Medulla oblongata (tissue), 1 donor: ENCODE measurements around the gene KDM2A.

Source experiments
- DNase-seq: peaks from one replicate; pipeline ENCODE4 v3.0.0-alpha.2; 2015; ENCODE audit errors: extremely low spot score

Gene KDM2A

GRCh38 chr11:67237574-67237973 is 118.5 kb downstream of the KDM2A start:
- no peak for DNase-seq

- DNase-seq: peak; percentile 17
Observed at GRCh38 chr11:67238894-67239782, 120.1 kb downstream of the KDM2A start.

GRCh38 chr11:67239783-67240575 is 120.9 kb downstream of the KDM2A start:
- peak; percentile 98 for DNase-seq

- DNase-seq: peak; percentile 67
Observed at GRCh38 chr11:67240576-67241389, 121.7 kb downstream of the KDM2A start.

DNA sequence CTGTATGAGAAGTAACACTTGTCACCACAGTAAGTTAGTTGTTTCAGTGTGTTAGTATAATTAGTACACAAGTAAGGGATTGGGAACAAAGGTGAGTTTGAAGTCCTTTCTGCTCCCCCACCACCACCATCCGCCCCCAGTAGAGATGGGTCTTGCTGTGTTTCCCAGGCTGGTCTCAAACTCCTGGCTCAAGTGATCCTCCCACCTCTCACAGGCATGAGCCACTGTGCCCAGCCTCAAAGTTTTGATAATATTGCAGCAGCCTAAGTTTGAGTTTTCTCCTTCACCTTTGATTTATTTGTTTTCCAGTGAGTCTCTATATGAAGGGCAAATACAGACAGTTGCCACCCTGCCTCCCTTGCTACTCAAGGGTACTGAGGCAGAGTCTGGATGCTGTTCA is 123.5 kb downstream of the KDM2A start:
- no peak for DNase-seq

DNA sequence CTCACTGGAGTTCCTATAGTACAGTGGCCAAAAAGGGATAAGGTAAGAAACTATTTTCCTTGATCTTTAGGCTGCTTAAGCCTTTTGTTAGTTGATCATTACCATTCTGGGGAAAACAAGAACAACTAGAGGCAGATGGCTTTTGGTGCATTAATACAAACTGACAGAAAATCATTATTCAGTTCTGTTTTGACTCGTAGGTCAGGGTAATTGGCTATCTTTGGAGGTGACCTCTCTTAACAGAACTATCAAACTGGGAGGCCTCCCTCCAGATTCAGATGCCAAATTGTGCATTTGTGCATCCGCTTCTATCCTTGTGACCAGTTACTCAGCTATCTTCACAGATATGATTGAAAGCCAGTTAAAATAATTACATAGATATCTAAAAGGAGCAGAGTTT is 124.0 kb downstream of the KDM2A start:
- DNase-seq: no peak

GRCh38 chr11:67245046-67245445 is 126.0 kb downstream of the KDM2A start:
- DNase-seq: no peak

DNA sequence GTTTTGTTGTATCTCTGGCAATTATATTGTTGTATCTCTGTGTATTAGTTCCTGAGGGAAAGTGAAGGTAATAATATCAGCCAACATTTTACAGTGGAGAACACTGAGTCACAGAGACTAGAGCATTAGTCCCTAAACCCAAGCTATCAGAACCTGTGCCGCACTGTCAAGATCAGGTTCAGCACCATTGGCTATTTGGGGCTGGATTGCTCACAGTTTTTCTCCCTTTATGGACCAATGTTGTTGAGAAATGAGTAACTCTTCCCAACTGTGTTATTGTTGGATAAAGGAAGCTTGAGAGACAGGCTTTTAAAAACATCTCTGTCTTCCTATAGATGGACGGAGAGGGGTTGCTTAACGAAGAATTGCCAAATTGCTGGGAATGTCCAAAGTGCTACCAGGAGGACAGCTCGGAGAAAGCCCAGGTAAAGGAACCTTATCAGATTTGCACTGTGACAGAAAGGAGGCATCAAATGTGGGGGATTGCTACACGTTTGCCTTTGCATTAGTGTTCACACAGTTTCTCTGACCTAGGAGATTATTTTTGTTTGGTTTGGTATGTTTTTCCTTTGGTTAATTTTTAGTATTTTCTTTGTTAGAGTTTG is 129.0 kb downstream of the KDM2A start:
- no peak for DNase-seq

- DNase-seq: no peak
Observed at GRCh38 chr11:67248653-67249052, 129.6 kb downstream of the KDM2A start.

DNA sequence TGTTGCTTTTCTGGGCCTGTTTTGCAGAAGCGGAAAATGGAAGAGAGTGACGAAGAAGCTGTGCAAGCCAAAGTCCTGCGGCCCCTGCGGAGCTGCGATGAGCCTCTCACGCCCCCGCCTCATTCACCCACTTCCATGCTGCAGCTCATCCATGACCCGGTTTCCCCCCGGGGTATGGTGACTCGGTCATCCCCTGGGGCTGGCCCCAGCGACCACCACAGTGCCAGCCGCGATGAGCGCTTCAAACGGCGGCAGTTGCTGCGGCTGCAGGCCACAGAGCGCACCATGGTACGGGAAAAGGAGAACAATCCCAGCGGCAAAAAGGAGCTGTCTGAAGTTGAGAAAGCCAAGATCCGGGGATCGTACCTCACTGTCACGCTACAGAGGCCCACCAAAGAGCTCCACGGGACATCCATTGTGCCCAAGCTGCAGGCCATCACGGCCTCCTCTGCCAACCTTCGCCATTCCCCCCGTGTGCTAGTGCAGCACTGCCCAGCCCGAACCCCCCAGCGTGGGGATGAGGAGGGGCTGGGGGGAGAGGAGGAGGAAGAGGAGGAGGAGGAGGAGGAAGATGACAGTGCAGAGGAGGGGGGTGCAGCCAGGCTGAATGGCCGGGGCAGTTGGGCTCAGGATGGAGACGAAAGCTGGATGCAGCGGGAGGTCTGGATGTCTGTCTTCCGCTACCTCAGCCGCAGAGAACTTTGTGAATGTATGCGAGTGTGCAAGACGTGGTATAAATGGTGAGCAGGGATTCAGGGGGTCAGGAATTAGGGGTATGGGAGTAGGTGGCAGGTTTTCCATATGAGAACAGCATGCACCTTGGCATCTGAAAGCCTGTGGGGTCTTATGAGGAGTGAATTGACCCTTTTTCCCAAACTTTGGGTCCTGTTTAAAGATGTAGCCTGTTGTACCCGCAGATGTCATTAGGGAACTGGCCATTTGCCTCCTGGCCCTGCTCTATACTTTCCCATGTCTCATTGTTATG is 131.3 kb downstream of the KDM2A start:
- no peak for DNase-seq

DNA sequence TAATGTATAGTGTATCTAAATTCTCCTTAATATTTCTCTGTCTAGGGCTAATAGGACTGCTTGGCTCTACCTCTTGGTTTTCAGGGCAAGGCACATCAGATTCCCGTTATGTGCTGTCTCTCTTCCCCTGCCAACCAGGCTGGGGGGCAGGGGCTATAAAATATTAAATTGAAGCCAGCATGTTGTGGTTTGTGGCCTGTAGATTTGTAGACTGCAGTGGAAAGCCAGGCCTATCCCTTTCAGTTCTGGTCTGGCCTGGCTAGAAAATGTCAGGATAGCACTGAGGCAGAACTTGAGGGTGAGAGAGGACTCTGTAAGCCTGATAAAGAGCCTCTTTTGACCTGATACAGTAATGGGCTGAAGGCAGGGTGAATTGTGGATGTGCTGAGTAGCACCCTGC is 132.8 kb downstream of the KDM2A start:
- no peak for DNase-seq

- peak; percentile 88 for DNase-seq
Observed at GRCh38 chr11:67252831-67253239, 133.8 kb downstream of the KDM2A start.

DNA sequence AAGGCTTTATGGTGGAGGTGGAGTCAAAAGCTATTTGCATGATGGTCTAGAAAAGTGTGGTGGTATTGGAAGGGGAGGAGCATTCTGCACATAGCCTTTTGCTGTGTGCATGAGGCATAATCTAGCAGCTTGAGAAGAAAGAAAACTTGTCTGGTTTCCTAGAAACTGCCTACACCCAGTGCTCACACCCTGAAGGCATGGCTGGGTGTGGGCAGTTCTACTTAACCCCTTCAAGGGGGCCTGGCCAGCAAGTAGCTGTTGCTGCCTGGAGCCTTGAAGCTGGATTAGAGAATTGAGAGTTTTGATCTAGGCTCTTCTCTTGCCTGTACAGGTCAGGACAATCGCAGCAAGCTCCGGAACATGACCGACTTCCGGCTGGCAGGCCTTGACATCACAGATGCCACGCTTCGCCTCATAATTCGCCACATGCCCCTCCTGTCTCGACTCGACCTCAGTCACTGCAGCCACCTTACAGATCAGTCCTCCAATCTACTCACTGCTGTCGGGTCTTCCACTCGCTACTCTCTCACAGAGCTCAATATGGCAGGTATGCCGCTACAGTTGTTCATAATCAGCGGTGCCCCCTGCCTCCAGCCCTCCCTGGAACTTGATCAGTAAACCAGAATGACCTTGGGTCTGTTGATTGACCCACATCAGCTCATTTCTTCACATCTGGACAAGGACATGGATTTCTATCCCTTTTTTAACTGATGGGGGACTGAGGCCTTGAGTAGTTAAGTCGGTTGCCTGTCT is 135.0 kb downstream of the KDM2A start:
- DNase-seq: no peak

GRCh38 chr11:67254798-67255197 is 135.7 kb downstream of the KDM2A start:
- no peak for DNase-seq

GRCh38 chr11:67255353-67255752 is 136.3 kb downstream of the KDM2A start:
- DNase-seq: no peak

- DNase-seq: no peak
Observed at GRCh38 chr11:67255864-67256263, 136.8 kb downstream of the KDM2A start.

DNA sequence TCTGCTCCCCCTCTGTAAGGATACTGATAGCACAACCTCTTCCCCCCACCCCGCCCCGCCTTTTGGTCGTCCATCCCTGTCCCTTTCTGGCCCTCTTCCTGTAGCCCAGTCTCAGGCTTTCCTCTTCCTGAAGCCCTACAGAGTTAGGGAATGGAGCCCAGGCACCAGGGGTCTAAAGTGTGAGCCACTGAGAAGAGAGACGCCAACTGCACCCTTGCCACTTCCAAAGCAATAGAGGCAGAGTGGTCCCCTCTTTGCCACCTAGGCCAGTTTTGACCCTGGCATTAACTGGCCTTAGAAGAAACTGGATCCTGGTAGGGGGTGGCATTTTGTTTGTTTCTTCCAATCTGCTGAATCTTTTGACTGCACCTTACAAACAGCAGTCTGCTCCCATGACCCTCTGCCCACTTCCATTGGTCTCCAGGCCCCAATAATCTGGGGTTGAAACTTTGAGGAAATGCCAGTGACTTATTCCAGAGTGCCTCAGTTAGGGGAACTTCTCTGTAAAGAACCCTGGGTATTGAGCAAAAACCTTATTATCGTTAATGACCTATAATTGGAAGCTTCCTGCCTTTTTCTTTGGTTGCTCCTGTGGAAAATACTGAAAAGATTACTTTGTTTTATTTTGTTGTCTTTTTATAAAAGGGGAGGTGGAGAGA is 137.5 kb downstream of the KDM2A start:
- DNase-seq: no peak

DNA sequence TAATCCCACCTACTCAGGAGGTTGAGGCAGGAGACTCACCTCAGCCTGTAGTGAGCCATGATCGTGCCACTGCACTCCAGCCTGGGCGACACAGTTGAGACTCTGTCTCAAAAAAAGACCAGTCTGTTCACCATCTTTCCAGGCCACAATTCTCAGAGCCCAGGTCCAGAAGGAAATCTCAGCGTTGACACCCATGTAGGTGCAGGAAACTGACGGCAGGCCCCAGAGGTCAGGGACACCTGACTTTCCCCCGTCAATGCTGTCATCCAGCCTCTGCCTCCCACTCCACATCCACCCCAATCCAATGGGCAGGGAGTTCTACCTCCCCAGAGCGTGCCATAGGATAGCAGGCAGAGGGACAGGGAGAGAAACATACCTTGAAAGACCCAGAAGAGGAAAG is 141.3 kb downstream of the KDM2A start:
- DNase-seq: no peak
